ENCODE data around the gene KLF16. TPM values are rescaled to one million over a fixed set of nuclear protein-coding genes. Genes with fewer than 3 reads are reported as not detected.

Gene KLF16
- total RNA-seq, 1 experiment from 2014 or later, result 32.3 TPM

- Mint-ChIP-seq H3K4me3 (ENCODE audit: low read depth, unreplicated experiment) (no peak overlapping the region), H3K9me3 (ENCODE audit: low read depth, unreplicated experiment) (no peaks in the 10 kb centered on the region), H3K4me1 (ENCODE audit: low read depth, unreplicated experiment) (no peaks in the 10 kb centered on the region), H3K27me3 (ENCODE audit: unreplicated experiment) (no peaks in the 10 kb centered on the region), H3K36me3 (ENCODE audit: insufficient read depth, unreplicated experiment) (peaks cover 39% of the 10 kb centered on the region), H3K27ac (ENCODE audit: unreplicated experiment) (no peak overlapping the region)
- intact Hi-C loops (cut with micrococcal nuclease; ENCODE audit: unreplicated experiment), result no loop called here
- TF ChIP-seq CTCF (IDR thresholded peaks at IDR 0.05; ENCODE audit: unreplicated experiment), result no peak
- DNase-seq, result no peak
- BruUV-seq (replicated peaks), result no TSS peak
- CTCF ChIA-PET, result no interaction called here
Measured at GRCh38 chr19:1823020-1823419, 40.4 kb downstream of the KLF16 start.

GRCh38 chr19:1822210-1822609 lies 41.2 kb downstream of the KLF16 start:
- H3K4me3 Mint-ChIP-seq (ENCODE audit: low read depth, unreplicated experiment), result no peak overlapping the region
- CTCF ChIA-PET, result no interaction called here
- no TSS peak for BruUV-seq (replicated peaks)

GRCh38 chr19:1819341-1820255 lies 43.8 kb downstream of the KLF16 start:
- H3K4me3 Mint-ChIP-seq (ENCODE audit: low read depth, unreplicated experiment), result no peak overlapping the region
- no TSS peak for BruUV-seq (replicated peaks)
- CTCF ChIA-PET, result no interaction called here
- DNase-seq, result no peak
- H3K36me3 Mint-ChIP-seq (ENCODE audit: insufficient read depth, unreplicated experiment), result peaks cover 29% of the 10 kb centered on the region
- H3K27me3 Mint-ChIP-seq (ENCODE audit: unreplicated experiment), result no peaks in the 10 kb centered on the region
- no peak for TF ChIP-seq CTCF (IDR thresholded peaks at IDR 0.05; ENCODE audit: unreplicated experiment)
- H3K4me1 Mint-ChIP-seq (ENCODE audit: low read depth, unreplicated experiment), result no peaks in the 10 kb centered on the region
- no peak overlapping the region for H3K27ac Mint-ChIP-seq (ENCODE audit: unreplicated experiment)
- H3K9me3 Mint-ChIP-seq (ENCODE audit: low read depth, unreplicated experiment), result no peaks in the 10 kb centered on the region
- intact Hi-C loops (cut with micrococcal nuclease; ENCODE audit: unreplicated experiment), result no loop called here

More at GRCh38 chr19:1822210-1822609, 41.2 kb downstream of the KLF16 start:
- no peak for DNase-seq
- H3K27ac Mint-ChIP-seq (ENCODE audit: unreplicated experiment), result no peak overlapping the region
- no peaks in the 10 kb centered on the region for H3K9me3 Mint-ChIP-seq (ENCODE audit: low read depth, unreplicated experiment)
- no peaks in the 10 kb centered on the region for H3K4me1 Mint-ChIP-seq (ENCODE audit: low read depth, unreplicated experiment)
- intact Hi-C loops (cut with micrococcal nuclease; ENCODE audit: unreplicated experiment), result no loop called here
- H3K36me3 Mint-ChIP-seq (ENCODE audit: insufficient read depth, unreplicated experiment), result peaks cover 36% of the 10 kb centered on the region
- H3K27me3 Mint-ChIP-seq (ENCODE audit: unreplicated experiment), result no peaks in the 10 kb centered on the region
- no peak for TF ChIP-seq CTCF (IDR thresholded peaks at IDR 0.05; ENCODE audit: unreplicated experiment)

- H3K4me3 Mint-ChIP-seq (ENCODE audit: low read depth, unreplicated experiment), result no peak overlapping the region
- no peak for DNase-seq
- no peaks in the 10 kb centered on the region for H3K9me3 Mint-ChIP-seq (ENCODE audit: low read depth, unreplicated experiment)
- H3K27me3 Mint-ChIP-seq (ENCODE audit: unreplicated experiment), result no peaks in the 10 kb centered on the region
- no TSS peak for BruUV-seq (replicated peaks)
- H3K4me1 Mint-ChIP-seq (ENCODE audit: low read depth, unreplicated experiment), result no peaks in the 10 kb centered on the region
- intact Hi-C loops (cut with micrococcal nuclease; ENCODE audit: unreplicated experiment), result no loop called here
- no peak overlapping the region for H3K27ac Mint-ChIP-seq (ENCODE audit: unreplicated experiment)
- peaks cover 33% of the 10 kb centered on the region for H3K36me3 Mint-ChIP-seq (ENCODE audit: insufficient read depth, unreplicated experiment)
- TF ChIP-seq CTCF (IDR thresholded peaks at IDR 0.05; ENCODE audit: unreplicated experiment), result no peak
- CTCF ChIA-PET, result interaction anchor here (0.6 kb wide), 1 partner anchor 38 kb away, joined by 6 read pairs; no protein-coding TSS in a partner anchor
Measured at GRCh38 chr19:1818549-1819195, 44.7 kb downstream of the KLF16 start.
